Nephron (organoid): ENCODE measurements around the gene MLEC.

Experiments
- H3K27ac Mint-ChIP-seq, 3 experiments: 2 replicates each; pipeline ENCODE4 v1.8.0; 2020; ENCODE audit warnings: mixed read lengths in 3 of 3, mild to moderate bottlenecking in 2 of 3, moderate library complexity in 1 of 3
- H3K27me3 Mint-ChIP-seq: 2 replicates; pipeline ENCODE4 v1.8.0; 2021; ENCODE audit warnings: low read depth, mild to moderate bottlenecking, moderate library complexity, mixed read lengths
- H3K36me3 Mint-ChIP-seq: 2 replicates; pipeline ENCODE4 v1.8.0; 2020; ENCODE audit warnings: low read depth, mixed read lengths
- H3K4me1 Mint-ChIP-seq: 2 replicates; pipeline ENCODE4 v1.8.0; 2020; ENCODE audit warnings: mixed read lengths
- H3K4me3 Mint-ChIP-seq, 3 experiments: 2 replicates each; pipeline ENCODE4 v1.8.0; 2020; ENCODE audit warnings: mild to moderate bottlenecking in 3 of 3, mixed read lengths in 3 of 3, moderate library complexity in 2 of 3
- H3K9me3 Mint-ChIP-seq: 2 replicates; pipeline ENCODE4 v1.8.0; 2020; ENCODE audit warnings: mixed read lengths
- CTCF ChIP-seq, 3 experiments: fragments of 200-600 bp; sonication (generic); IDR thresholded peaks; one replicate each; pipeline ENCODE4 v1.5.0; 2021; ENCODE audit warnings: antibody characterized with exemption in 3 of 3; ENCODE audit not compliant: unreplicated experiment in 3 of 3

Gene MLEC

GRCh38 chr12:120690083-120690450, 3.1 kb downstream of the MLEC start:
- no peaks in the 10 kb centered on the region for H3K27me3 Mint-ChIP-seq
- no peaks in the 10 kb centered on the region for H3K9me3 Mint-ChIP-seq
- H3K4me1 Mint-ChIP-seq, result peaks cover 60% of the 10 kb centered on the region
- peak overlapping the region; percentile 69 to 88 (median 80) for H3K27ac Mint-ChIP-seq
- TF ChIP-seq CTCF (IDR thresholded peaks at IDR 0.05; ENCODE audit: unreplicated experiment in 3 of 3), result no peak
- peak overlapping the region in 1 of 3 experiments; percentile 28 for H3K4me3 Mint-ChIP-seq
- H3K36me3 Mint-ChIP-seq, result peaks cover 26% of the 10 kb centered on the region

- Mint-ChIP-seq H3K4me3 (peak overlapping the region in 1 of 3 experiments; percentile 45), H3K9me3 (no peaks in the 10 kb centered on the region), H3K4me1 (peaks cover 60% of the 10 kb centered on the region), H3K27me3 (no peaks in the 10 kb centered on the region), H3K36me3 (peaks cover 34% of the 10 kb centered on the region), H3K27ac (peak overlapping the region in 2 of 3 experiments; percentile 23 to 31)
- no peak for TF ChIP-seq CTCF (IDR thresholded peaks at IDR 0.05; ENCODE audit: unreplicated experiment in 3 of 3)
Observed at GRCh38 chr12:120690978-120691377, 4.0 kb downstream of the MLEC start.

- no peaks in the 10 kb centered on the region for H3K9me3 Mint-ChIP-seq
- peaks cover 50% of the 10 kb centered on the region for H3K36me3 Mint-ChIP-seq
- no peaks in the 10 kb centered on the region for H3K27me3 Mint-ChIP-seq
- peaks cover 60% of the 10 kb centered on the region for H3K4me1 Mint-ChIP-seq
- H3K27ac Mint-ChIP-seq, result peak overlapping the region; percentile 54 to 74 (median 60)
- H3K4me3 Mint-ChIP-seq, result peak overlapping the region in 1 of 3 experiments; percentile 22
- no peak for TF ChIP-seq CTCF (IDR thresholded peaks at IDR 0.05; ENCODE audit: unreplicated experiment in 3 of 3)
Observed at GRCh38 chr12:120692524-120693033, 5.6 kb downstream of the MLEC start.

GRCh38 chr12:120693848-120694247, 6.9 kb downstream of the MLEC start:
- no peak for TF ChIP-seq CTCF (IDR thresholded peaks at IDR 0.05; ENCODE audit: unreplicated experiment in 3 of 3)
- H3K36me3 Mint-ChIP-seq, result peaks cover 58% of the 10 kb centered on the region
- H3K4me1 Mint-ChIP-seq, result peaks cover 47% of the 10 kb centered on the region
- peak overlapping the region; percentile 54 to 82 (median 72) for H3K27ac Mint-ChIP-seq
- H3K4me3 Mint-ChIP-seq, result no peak overlapping the region
- H3K27me3 Mint-ChIP-seq, result no peaks in the 10 kb centered on the region
- no peaks in the 10 kb centered on the region for H3K9me3 Mint-ChIP-seq

- H3K4me3 Mint-ChIP-seq, result no peak overlapping the region
- H3K36me3 Mint-ChIP-seq, result peaks cover 80% of the 10 kb centered on the region
Observed at GRCh38 chr12:120696626-120697025, 9.7 kb downstream of the MLEC start.

More at GRCh38 chr12:120696626-120697025, 9.7 kb downstream of the MLEC start:
- no peaks in the 10 kb centered on the region for H3K27me3 Mint-ChIP-seq
- peak overlapping the region; percentile 24 to 88 (median 47) for H3K27ac Mint-ChIP-seq
- no peak for TF ChIP-seq CTCF (IDR thresholded peaks at IDR 0.05; ENCODE audit: unreplicated experiment in 3 of 3)
- H3K4me1 Mint-ChIP-seq, result peaks cover 22% of the 10 kb centered on the region
- no peaks in the 10 kb centered on the region for H3K9me3 Mint-ChIP-seq
